Lung (tissue), 12 donors: ENCODE data around the gene TWIST2. TPM values are rescaled to one million over a fixed set of nuclear protein-coding genes. Genes with fewer than 3 reads are reported as not detected.
A peak's percentile ranks its signal among the peaks of the same experiment; 100 is the strongest.

Experiments
- ATAC-seq: fragments of 200-7000 bp; cut with Tn5 transposase; one replicate; pipeline ENCODE4 v1.9.1; 2020; ENCODE audit warnings: moderate number of reproducible peaks; ENCODE audit not compliant: insufficient read depth, low FRiP score
- DNase-seq, 3 donors: peaks; one replicate each; pipeline ENCODE4 v3.0.0-alpha.2; 2013 to 2017
- H3K27ac ChIP-seq, 2 donors: one replicate each; pipeline ENCODE4 v1.5.1; 2013; ENCODE audit warnings: mild to moderate bottlenecking in 2 of 2, moderate library complexity in 2 of 2, control low read depth in 1 of 2, inconsistent platforms in 1 of 2, low read depth in 1 of 2, low read length in 1 of 2
- H3K27me3 ChIP-seq, 3 donors: one replicate each; pipeline ENCODE4 v1.5.1; 2013; ENCODE audit warnings: low read length in 2 of 3; ENCODE audit not compliant: control insufficient read depth in 3 of 3, insufficient read depth in 3 of 3
- H3K36me3 ChIP-seq, 4 donors: one replicate each; pipeline ENCODE4 v1.5.1; 2013; ENCODE audit warnings: low read length in 4 of 4, mild to moderate bottlenecking in 1 of 4, moderate library complexity in 1 of 4; ENCODE audit not compliant: control insufficient read depth in 4 of 4, insufficient read depth in 4 of 4
- H3K4me1 ChIP-seq, 5 donors: one replicate each; pipeline ENCODE4 v1.5.1; 2013; ENCODE audit warnings: low read length in 5 of 5, mild to moderate bottlenecking in 2 of 5, moderate library complexity in 1 of 5; ENCODE audit not compliant: control insufficient read depth in 5 of 5, insufficient read depth in 5 of 5
- H3K4me3 ChIP-seq: one replicate; pipeline ENCODE4 v1.5.1; 2013; ENCODE audit warnings: mild to moderate bottlenecking, control low read depth, moderate library complexity
- H3K9ac ChIP-seq, 2 donors: one replicate each; pipeline ENCODE4 v1.5.1; 2013; ENCODE audit warnings: low read length in 2 of 2, control low read depth in 1 of 2; ENCODE audit not compliant: insufficient read depth in 1 of 2
- H3K9me3 ChIP-seq, 4 donors: one replicate each; pipeline ENCODE4 v1.5.1; 2013; ENCODE audit warnings: low read length in 3 of 4, mild to moderate bottlenecking in 1 of 4, moderate library complexity in 1 of 4; ENCODE audit not compliant: control insufficient read depth in 4 of 4, insufficient read depth in 3 of 4
- CTCF ChIP-seq: IDR thresholded peaks from 2 replicates; pipeline ENCODE4 v1.5.1; 2012; ENCODE audit warnings: mild to moderate bottlenecking; ENCODE audit errors: control extremely low read depth, extremely low read depth
- WGBS, 2 donors: extraction: QIAGEN DNeasy Blood & Tissue Kit; methylation state at CpG; one replicate each; pipeline ENCODE4 v1.1.7; 2013; 5-methylcytosine and 5-hydroxymethylcytosine counted together
- polyA plus RNA-seq, 2 donors: library from polyadenylated mRNA; stranded (reverse); fragments of 200-250 nt; gene quantifications; one replicate each; pipeline ENCODE4 v1.2.1, GENCODE V29; 2013
- total RNA-seq, 2 donors: library from RNA; depleted of rRNA in 1 of 2; stranded (reverse); fragments of >200 nt in 1 of 2; gene quantifications; one replicate each; pipeline ENCODE4 v1.2.1, GENCODE V29; 2014 to 2021
- donor health status: control.
- donor health status: control.
- donor health status: Bipolar disorder and iron deficiency.
- donor health status: healthy.
- donor health status: DM: yes; HTN: yes; CAD: no.

The TWIST2 gene
- total and polyA plus RNA-seq, 4 donors: 10.1 to 14.8 (median 11.7) TPM

GRCh38 chr2:238894226-238894949 lies 46.5 kb downstream of the TWIST2 start:
- H3K36me3 ChIP-seq: no peaks in the 10 kb centered on the region
- peaks cover 0 to 4% (median 0%) of the 10 kb centered on the region in 3 donors for H3K27me3 ChIP-seq
- peak in 1 of 3 donors; percentile 8 for DNase-seq
- no peak for ATAC-seq
- no peaks in the 10 kb centered on the region for H3K9me3 ChIP-seq
- 78 to 85% methylated on average over 13 of the region's 13 CpGs for WGBS, 2 donors
- TF ChIP-seq CTCF: no peak
- no peak overlapping the region for H3K27ac ChIP-seq
- H3K9ac ChIP-seq: no peak overlapping the region
- peaks cover 0 to 19% (median 3%) of the 10 kb centered on the region in 5 donors for H3K4me1 ChIP-seq
- H3K4me3 ChIP-seq: no peak overlapping the region

GRCh38 chr2:238894950-238895298 lies 47.0 kb downstream of the TWIST2 start:
- Histone ChIP-seq H3K27ac (no peak overlapping the region), H3K9ac (no peak overlapping the region), H3K9me3 (no peaks in the 10 kb centered on the region), H3K4me1 (peaks cover 0 to 19% (median 3%) of the 10 kb centered on the region in 5 donors), H3K36me3 (no peaks in the 10 kb centered on the region), H3K4me3 (no peak overlapping the region), H3K27me3 (peaks cover 0 to 4% (median 0%) of the 10 kb centered on the region in 3 donors)
- WGBS, 2 donors: 88 to 93% methylated on average over 10 of the region's 10 CpGs
- DNase-seq (no peak), ATAC-seq (no peak)
- TF ChIP-seq CTCF: no peak

GRCh38 chr2:238895361-238895882 lies 47.5 kb downstream of the TWIST2 start:
- Histone ChIP-seq H3K9me3 (no peaks in the 10 kb centered on the region), H3K4me1 (peaks cover 0 to 21% (median 3%) of the 10 kb centered on the region in 5 donors), H3K9ac (no peak overlapping the region), H3K36me3 (no peaks in the 10 kb centered on the region), H3K27ac (no peak overlapping the region), H3K27me3 (peaks cover 0 to 4% (median 0%) of the 10 kb centered on the region in 3 donors), H3K4me3 (no peak overlapping the region)
- TF ChIP-seq CTCF: no peak
- ATAC-seq (no peak), DNase-seq (no peak)
- 63 to 68% methylated on average over 18 to 20 of the region's 20 CpGs for WGBS, 2 donors
